Common myeloid progenitor, CD34-positive (primary cell): ENCODE data around the gene WIPI1.
"Not testable (repeated sequence)": the region's sequence is repeated elsewhere in the genome, so short reads cannot be mapped to it uniquely, and the experiment has no call there.

Experiments used
- CTCF ChIA-PET: fragments of 350-600 bp; sonication (Branson Sonifier 250); formaldehyde crosslinking; loops from one replicate; lab custom pipeline; 2021; ENCODE audit warnings: antibody characterized with exemption; lab: Charles Lee
- POLR2A ChIA-PET: fragments of 350-600 bp; sonication (Branson Sonifier 250); formaldehyde crosslinking; loops from one replicate; lab custom pipeline; 2021; ENCODE audit warnings: antibody characterized with exemption; lab: Charles Lee
- DNase-seq, 3 donors: peaks; one replicate each; pipeline versions ENCODE4 v3.0.0 to v3.0.0-alpha.2; 2013
- H3K27ac ChIP-seq, 2 experiments: 1 replicate in 1 of 2; 2 replicates in 1 of 2; pipeline ENCODE4 v1.7.0; 2013; ENCODE audit warnings: inconsistent platforms in 2 of 2, low read length in 2 of 2, mild to moderate bottlenecking in 2 of 2, low read depth in 1 of 2, moderate library complexity in 1 of 2; ENCODE audit not compliant: severe bottlenecking in 2 of 2, insufficient read depth in 1 of 2, poor library complexity in 1 of 2
- H3K27me3 ChIP-seq, 5 experiments: replicated peaks in 2 of 5; 1 replicate in 3 of 5; 2 replicates in 2 of 5; pipeline versions ENCODE4 v1.6.1 to v1.7.0; 2013; ENCODE audit warnings: low read length in 4 of 5, mild to moderate bottlenecking in 2 of 5, moderate library complexity in 2 of 5, inconsistent platforms in 1 of 5; ENCODE audit not compliant: insufficient read depth in 5 of 5, control insufficient read depth in 4 of 5
- H3K36me3 ChIP-seq, 4 experiments: 1 replicate in 2 of 4; 2 replicates in 2 of 4; pipeline versions ENCODE4 v1.6.1 to v1.7.0; 2013; ENCODE audit warnings: low read length in 3 of 4, control low read depth in 1 of 4, mild to moderate bottlenecking in 1 of 4; ENCODE audit not compliant: control insufficient read depth in 4 of 4, insufficient read depth in 4 of 4
- H3K4me1 ChIP-seq, 4 experiments: 1 replicate in 3 of 4; 2 replicates in 1 of 4; pipeline versions ENCODE4 v1.6.1 to v1.7.1; 2013; ENCODE audit warnings: low read length in 3 of 4, mild to moderate bottlenecking in 3 of 4, control low read depth in 1 of 4, inconsistent platforms in 1 of 4, moderate library complexity in 1 of 4; ENCODE audit not compliant: control insufficient read depth in 4 of 4, insufficient read depth in 4 of 4; ENCODE audit errors: control extremely low read depth in 1 of 4
- H3K4me3 ChIP-seq, 7 experiments: 1 replicate in 4 of 7; 2 replicates in 3 of 7; pipeline versions ENCODE4 v1.5.1 to v1.7.0; 2013; ENCODE audit warnings: mild to moderate bottlenecking in 7 of 7, low read length in 6 of 7, moderate library complexity in 6 of 7, inconsistent platforms in 2 of 7, low read depth in 2 of 7, control low read depth in 1 of 7; ENCODE audit not compliant: insufficient read depth in 4 of 7, control insufficient read depth in 1 of 7; ENCODE audit errors: extremely low read depth in 1 of 7
- H3K9me3 ChIP-seq, 5 experiments: 1 replicate in 4 of 5; 2 replicates in 1 of 5; pipeline versions ENCODE4 v1.6.1 to v1.7.1; 2013; ENCODE audit warnings: low read length in 4 of 5, mild to moderate bottlenecking in 2 of 5, inconsistent platforms in 1 of 5, low read depth in 1 of 5, moderate library complexity in 1 of 5; ENCODE audit not compliant: control insufficient read depth in 4 of 5, insufficient read depth in 2 of 5; ENCODE audit errors: control extremely low read depth in 1 of 5
- WGBS: methylation state at CpG from one replicate; pipeline ENCODE4 v1.1.5; 2013; ENCODE audit not compliant: insufficient coverage; 5-methylcytosine and 5-hydroxymethylcytosine counted together

WIPI1 gene

DNA sequence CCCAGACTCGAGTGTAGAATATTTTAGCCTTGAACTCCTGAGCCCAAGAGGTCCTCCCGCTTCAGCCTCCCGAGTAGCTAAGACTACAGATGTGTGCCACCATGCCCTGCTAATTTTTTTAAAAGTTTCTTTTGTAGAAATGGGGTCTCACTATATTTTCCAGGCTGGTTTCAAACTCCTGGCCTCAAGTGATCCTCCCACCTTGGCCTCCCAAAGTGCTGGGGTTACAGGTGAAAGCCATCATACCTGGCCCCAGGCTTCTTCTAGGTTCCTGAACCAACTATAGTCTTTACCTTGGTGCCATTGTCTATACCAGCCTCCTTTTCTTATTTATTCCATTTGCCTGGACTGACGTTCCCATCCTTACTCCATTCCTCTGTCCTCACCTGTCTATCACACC, 37.8 kb upstream of the WIPI1 start:
- Histone ChIP-seq H3K36me3 (no peaks in the 10 kb centered on the region), H3K4me3 (no peak overlapping the region), H3K9me3 (no peaks in the 10 kb centered on the region), H3K4me1 (peaks cover 13 to 34% (median 24%) of the 10 kb centered on the region in 4 experiments), H3K27ac (no peak overlapping the region), H3K27me3 (no peaks in the 10 kb centered on the region)
- ChIA-PET CTCF (interaction anchor here (0.9 kb wide), 1 partner anchor 24 kb away, joined by 6 read pairs; no protein-coding TSS in a partner anchor), POLR2A (no interaction called here)
- WGBS = 98% methylated on average over 4 of the region's 4 CpGs
- no peak for DNase-seq

DNA sequence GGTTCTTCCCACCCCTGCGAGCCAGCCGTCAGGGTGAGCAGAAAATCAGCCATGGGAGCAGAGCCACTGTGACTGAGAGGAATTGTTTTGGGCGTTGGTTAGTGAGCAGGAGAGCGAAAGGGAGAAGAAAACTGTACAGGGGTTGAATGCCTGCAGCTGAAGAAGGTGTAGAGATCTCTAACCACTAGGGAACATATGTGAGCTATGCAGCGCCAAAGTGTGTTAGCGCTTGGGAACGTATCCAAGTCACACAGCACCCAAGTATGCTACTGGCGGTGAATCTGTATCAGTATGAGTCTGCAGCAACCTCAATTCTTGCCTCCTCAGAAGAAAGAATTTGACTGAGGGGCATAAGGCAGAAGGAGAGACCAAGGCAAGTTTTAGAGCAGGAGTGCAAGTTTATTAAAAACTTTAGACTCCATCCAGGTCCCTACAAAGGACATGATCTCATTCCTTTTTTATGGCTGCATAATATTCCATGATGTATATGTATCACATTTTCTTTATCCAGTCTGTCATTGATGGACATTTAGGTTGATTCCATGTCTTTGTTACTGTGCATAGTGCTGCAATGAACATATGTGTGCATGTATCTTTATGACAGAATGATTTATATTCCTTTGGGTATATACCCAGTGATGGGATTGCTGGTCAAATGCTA, 35.2 kb upstream of the WIPI1 start:
- H3K4me3 ChIP-seq, H3K36me3 ChIP-seq, H3K27ac ChIP-seq, H3K27me3 ChIP-seq, POLR2A ChIA-PET, H3K9me3 ChIP-seq, DNase-seq, CTCF ChIA-PET: not testable (repeated sequence)
- peaks cover 6 to 27% (median 20%) of the 10 kb centered on the region in 4 experiments for H3K4me1 ChIP-seq
- 94% methylated on average over 5 of the region's 8 CpGs for WGBS

DNA sequence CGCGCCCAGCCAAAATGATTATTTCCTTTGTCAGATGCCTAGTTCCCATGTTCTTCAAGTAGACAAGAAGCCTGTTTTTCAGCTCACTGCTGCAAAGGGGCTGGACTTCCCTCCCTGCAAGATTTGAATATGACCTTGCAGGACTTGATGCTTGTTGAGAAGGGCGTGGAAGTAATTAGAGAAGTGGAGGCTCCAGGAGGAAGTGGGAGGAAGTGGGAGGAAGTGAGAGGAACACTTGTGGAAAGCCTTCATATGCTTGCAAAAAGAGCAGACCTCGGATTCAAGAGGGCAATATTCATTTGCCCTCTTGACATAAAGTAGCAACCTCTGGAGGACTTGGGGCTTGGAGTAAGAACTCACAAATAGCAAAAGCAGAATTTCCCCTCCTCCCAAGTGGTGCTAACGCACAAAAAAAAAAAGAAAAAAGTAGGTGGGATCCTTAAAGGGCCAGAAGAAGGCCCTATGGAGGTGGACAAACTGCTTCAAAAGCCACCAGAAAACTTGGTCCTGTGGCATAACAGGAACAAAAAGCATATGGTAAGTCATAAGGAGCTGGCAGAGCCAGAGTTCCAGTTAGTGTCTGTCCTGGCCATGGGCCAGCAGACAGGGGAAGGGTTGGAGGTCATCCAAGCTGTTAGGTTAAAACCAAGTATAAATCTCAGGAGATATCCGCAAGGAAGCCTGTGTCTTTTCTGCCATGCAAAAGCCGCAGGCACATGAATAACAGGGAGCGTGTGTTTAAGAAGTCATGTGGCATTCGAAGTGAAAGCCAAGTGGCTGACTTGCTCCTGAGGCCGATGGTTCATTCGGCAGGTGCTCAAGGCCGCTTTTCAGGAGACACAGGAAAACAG, 34.3 kb upstream of the WIPI1 start:
- ChIA-PET CTCF (no interaction called here), POLR2A (interaction anchor here (0.6 kb wide), 1 partner anchor 215 kb away, joined by 5 read pairs; no protein-coding TSS in a partner anchor)
- Histone ChIP-seq H3K9me3 (no peaks in the 10 kb centered on the region), H3K4me3 (no peak overlapping the region), H3K4me1 (peaks cover 2 to 28% (median 22%) of the 10 kb centered on the region in 4 experiments), H3K36me3 (no peaks in the 10 kb centered on the region), H3K27ac (no peak overlapping the region), H3K27me3 (no peaks in the 10 kb centered on the region)
- 39% methylated on average over 12 of the region's 12 CpGs for WGBS
- DNase-seq = peak in 2 of 3 donors; percentile 31 to 34

DNA sequence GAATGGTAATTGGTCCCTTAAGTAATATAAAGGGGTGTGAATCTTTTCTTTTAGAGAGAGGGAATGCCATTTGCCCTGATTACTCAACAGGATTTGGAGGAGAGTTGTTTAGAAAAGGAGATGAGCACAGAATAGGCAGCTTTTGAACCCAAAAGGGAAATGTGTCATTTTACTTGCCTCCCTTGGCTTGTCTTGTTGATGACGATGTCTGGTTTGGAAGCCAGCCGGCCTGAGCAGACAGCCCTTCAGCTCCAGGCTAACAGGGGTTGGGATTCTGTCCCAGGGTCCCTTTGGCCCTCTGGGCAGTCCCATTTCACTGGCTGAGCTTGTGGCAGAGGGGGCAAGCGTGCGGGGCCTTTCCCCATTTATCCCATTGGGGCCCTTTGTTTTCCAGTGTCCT, 32.6 kb upstream of the WIPI1 start:
- Histone ChIP-seq H3K36me3 (no peaks in the 10 kb centered on the region), H3K27me3 (no peaks in the 10 kb centered on the region), H3K27ac (no peak overlapping the region), H3K4me3 (no peak overlapping the region), H3K9me3 (no peaks in the 10 kb centered on the region), H3K4me1 (peaks cover 7 to 39% (median 22%) of the 10 kb centered on the region in 4 experiments)
- ChIA-PET POLR2A (no interaction called here), CTCF (no interaction called here)
- WGBS = 68% methylated on average over 4 of the region's 4 CpGs
- DNase-seq = no peak

DNA sequence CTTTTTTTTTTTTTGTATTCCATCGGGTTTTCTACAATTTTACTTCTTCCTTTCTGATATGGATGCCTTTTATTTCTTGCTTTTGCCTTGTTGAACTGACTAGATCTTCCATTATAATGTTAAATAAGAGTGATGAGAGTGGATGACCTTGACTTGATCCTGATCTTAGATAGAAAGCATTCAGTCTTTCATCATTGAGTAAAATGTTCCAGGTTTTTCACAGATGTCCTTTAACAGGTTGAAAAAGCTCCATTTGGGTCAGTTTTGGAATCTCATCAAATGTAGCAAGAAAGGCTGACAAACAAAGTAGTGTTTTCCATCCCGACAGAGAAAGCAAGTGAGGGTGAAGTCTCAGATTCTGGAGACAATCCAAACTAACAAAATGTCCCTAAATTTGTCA, 27.2 kb upstream of the WIPI1 start:
- Histone ChIP-seq H3K27me3 (no peaks in the 10 kb centered on the region), H3K27ac (no peak overlapping the region), H3K36me3 (no peaks in the 10 kb centered on the region), H3K9me3 (peaks cover 0 to 4% (median 0%) of the 10 kb centered on the region in 5 experiments), H3K4me1 (peaks cover 6 to 21% (median 12%) of the 10 kb centered on the region in 4 experiments), H3K4me3 (no peak overlapping the region)
- CTCF ChIA-PET = interaction anchor here (1.7 to 2.0 kb wide), 2 partner anchors 13 to 18 kb away, joined by 3 to 4 read pairs; no protein-coding TSS in a partner anchor
- POLR2A ChIA-PET = no interaction called here
- WGBS = no CpG with 5 or more reads among the region's 2 CpGs
- no peak for DNase-seq

DNA sequence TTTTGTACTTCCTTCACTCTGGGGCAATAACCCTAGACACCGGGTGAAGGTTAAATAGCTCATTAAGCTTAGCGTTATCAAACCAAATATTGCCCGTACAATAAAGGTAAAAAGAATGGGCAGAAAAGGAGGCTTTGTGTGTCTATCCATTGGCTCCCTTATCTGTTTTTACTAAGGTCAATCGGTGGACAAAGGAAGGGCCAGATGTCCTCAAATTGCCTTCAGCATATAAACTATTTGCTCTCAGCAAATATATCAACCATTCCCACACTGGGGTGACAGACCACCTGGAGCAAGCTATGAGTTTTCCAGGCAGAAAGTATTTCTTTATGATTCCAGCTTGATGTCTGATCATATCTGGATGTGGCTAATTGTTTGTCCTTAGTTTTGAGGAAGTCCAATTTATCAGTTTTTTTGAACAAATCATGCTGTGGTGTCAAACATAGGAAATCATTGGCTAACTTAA, 25.3 kb upstream of the WIPI1 start:
- Histone ChIP-seq H3K4me1 (peaks cover 5 to 15% (median 6%) of the 10 kb centered on the region in 4 experiments), H3K27me3 (no peaks in the 10 kb centered on the region), H3K4me3 (no peak overlapping the region), H3K27ac (no peak overlapping the region), H3K9me3 (peaks cover 0 to 4% (median 0%) of the 10 kb centered on the region in 5 experiments), H3K36me3 (no peaks in the 10 kb centered on the region)
- ChIA-PET POLR2A (interaction anchor here (0.6 kb wide), 1 partner anchor 92 kb away, joined by 3 read pairs; no protein-coding TSS in a partner anchor), CTCF (interaction anchor here (1.0 to 1.5 kb wide), 4 partner anchors 10 to 20 kb away, joined by 3 to 5 read pairs (median 4); no protein-coding TSS in a partner anchor)
- peak in 1 of 3 donors; percentile 59 for DNase-seq
- WGBS = 100% methylated on average over 2 of the region's 4 CpGs
